ENCODE data around the gene SDF2L1. TPM values are rescaled to one million over a fixed set of nuclear protein-coding genes. Genes with fewer than 3 reads are reported as not detected.
A peak's percentile ranks its signal among the peaks of the same experiment; 100 is the strongest.

Gene SDF2L1
- total RNA-seq, 1 donor: 18.3 TPM

DNA sequence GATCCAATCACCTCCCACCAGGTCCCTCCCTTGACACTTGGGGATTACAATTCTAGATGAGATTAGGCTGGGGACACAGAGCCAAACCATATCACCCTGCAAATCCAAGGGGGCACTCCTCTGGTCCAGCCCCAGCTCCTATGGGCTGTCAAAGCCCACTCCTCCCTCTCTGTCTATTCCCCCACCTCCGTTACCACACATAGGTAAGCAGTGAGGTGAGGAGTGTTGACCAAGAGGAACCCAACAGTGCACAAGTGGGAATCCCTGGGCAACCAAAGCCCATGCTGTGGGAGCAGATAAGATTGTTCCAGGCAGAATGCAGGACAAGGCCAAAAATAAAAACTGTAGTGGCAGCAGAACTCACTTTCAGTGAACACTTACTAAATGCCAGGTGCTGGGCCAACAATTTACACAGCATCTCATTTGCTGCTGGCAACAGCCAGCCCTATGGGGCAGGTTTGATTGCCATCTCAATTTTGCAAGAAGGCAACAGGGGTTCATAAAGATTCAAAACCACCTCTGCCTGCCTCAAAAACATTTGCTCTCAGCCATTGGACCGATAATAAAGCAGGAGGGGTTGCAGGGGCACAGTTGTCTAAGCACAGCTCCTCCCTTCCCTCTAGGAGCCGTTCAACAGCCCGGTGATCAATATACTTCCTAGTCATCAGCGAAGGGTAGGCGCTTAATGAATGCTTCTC is 8.9 kb downstream of the SDF2L1 start:
- TF ChIP-seq, protein P1, sequence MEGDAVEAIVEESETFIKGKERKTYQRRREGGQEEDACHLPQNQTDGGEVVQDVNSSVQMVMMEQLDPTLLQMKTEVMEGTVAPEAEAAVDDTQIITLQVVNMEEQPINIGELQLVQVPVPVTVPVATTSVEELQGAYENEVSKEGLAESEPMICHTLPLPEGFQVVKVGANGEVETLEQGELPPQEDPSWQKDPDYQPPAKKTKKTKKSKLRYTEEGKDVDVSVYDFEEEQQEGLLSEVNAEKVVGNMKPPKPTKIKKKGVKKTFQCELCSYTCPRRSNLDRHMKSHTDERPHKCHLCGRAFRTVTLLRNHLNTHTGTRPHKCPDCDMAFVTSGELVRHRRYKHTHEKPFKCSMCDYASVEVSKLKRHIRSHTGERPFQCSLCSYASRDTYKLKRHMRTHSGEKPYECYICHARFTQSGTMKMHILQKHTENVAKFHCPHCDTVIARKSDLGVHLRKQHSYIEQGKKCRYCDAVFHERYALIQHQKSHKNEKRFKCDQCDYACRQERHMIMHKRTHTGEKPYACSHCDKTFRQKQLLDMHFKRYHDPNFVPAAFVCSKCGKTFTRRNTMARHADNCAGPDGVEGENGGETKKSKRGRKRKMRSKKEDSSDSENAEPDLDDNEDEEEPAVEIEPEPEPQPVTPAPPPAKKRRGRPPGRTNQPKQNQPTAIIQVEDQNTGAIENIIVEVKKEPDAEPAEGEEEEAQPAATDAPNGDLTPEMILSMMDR (IDR thresholded peaks at IDR 0.05; ENCODE audit: insufficient read depth, low read length): no peak
- peak overlapping the region; percentile 85 for H3K4me3 ChIP-seq (ENCODE audit: low read depth, low read length)
- no peak for DNase-seq (ENCODE audit: low read depth)

DNA sequence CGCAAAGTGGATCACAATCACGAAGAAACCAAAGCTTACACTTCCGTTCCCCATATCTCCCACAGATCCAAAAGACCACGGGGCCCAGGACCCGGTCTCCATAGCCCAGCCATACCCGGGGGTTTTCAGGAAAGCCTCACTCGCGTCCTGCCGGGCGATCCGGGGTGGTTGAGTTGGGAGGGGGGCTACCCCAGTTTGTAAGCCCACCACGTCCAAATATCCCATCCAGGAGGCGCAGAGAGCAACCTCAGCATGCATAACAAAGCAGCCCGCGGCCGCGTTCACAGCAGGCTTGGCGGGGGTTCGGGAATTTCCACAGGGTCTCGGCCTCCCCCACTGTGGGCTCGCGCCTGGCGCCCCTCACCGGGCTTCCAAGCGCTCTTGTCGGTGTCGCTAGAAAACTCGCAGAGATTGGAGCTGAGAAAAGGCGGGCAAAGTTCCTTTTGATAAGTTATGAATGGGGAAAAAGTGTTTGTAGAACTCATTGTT is 9.5 kb downstream of the SDF2L1 start:
- TF ChIP-seq, protein P1 (IDR thresholded peaks at IDR 0.05; ENCODE audit: insufficient read depth, low read length): no peak
- H3K4me3 ChIP-seq (ENCODE audit: low read depth, low read length): peak overlapping the region; percentile 85
- DNase-seq (ENCODE audit: low read depth): no peak

DNA sequence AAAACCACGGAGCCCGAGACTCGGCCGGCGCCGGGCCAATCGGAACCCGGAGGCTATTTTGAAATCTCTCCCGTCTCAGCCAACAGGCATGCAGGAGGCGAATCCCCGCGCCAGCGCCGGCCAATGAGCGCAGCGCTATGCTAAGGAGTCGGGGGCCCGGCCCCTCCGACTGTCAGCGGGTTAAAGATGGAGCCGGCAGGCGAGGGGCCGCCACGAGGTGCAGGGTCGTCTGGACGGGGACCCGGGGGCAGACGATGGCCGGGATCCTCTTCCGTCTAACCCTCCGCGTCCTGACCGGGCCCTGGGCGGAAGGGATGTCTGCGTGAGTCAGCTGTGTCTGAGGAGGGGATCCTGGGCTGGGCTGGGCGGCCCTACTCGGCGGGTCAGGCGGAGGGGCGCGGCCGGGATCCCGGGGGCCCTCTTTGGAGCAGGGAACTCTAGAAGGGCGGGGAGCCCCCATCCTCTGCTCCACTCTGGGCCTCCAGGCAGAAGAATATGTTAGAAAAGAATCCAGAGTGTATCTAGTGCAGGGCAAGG is 10.0 kb downstream of the SDF2L1 start:
- peak overlapping the region; percentile 85 for H3K4me3 ChIP-seq (ENCODE audit: low read depth, low read length)
- peak; percentile 84 for DNase-seq (ENCODE audit: low read depth)
- TF ChIP-seq, protein P1 (IDR thresholded peaks at IDR 0.05; ENCODE audit: insufficient read depth, low read length): no peak

DNA sequence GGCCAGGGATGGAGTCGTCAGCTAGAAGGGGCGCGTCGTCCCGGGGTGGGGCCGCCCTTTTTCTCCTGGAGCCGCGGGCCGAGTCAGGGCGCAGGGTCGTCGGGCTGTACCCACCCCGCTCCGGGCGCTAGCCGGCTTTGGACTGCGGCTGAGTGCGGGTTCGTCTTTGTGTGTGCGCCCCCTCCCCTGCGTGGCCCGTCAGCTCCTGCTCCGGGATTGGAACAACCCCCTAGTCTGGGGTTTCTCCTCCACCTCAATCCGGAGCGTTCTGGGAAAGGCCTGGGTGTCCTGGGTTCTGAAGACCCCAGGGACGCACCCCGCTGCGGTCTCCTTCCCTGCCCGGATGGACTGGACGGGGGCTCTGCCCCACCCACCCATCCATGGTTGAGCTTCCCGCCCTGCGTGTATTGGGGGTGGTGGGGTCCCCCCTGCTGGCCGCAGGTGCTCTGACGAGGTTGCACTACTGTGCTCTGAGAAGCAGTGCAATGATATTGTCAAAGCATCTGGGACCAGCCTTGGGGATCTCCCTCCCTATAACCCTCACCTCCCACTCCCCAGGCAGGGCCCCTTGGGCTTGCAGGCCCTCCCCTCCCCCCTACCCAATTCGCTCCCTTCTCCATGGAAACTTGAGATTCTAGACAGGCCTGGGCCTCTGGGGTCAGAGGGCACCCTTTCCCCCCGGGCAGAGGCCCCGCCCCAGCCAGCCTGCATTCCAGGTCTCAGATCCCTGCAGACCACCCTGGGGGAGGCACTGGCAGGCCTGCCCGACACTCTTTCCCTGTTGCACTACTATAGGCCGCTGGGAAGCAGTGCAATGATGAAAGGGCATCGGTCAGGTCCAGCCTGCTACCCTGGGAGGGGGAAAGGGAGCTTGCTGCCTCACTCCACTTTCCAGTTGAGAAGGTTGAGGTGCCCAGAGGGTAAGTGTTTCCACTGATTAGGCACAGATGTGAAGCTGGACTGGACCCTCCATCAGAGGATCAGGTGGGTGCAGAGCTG is 10.7 kb downstream of the SDF2L1 start:
- TF ChIP-seq, protein P1 (IDR thresholded peaks at IDR 0.05; ENCODE audit: insufficient read depth, low read length): no peak
- peak overlapping the region; percentile 85 for H3K4me3 ChIP-seq (ENCODE audit: low read depth, low read length)
- no peak for DNase-seq (ENCODE audit: low read depth)

DNA sequence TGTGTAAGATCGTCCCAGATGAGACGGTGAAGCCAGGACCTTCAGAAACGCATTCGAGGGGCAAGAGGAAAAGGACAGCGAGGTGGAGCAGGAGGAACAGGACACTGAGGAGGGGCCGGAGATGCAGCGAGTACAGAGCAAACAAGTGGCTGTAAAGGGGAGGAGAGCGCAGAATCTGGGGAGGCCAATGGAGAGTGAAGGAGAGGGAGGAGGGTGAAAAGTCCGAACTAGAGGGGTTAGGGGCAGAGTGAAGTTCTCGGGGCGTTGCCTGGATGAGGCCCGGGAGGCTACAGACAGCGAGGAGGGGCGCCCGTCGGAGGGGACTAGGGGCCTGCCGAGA is 14.9 kb downstream of the SDF2L1 start:
- DNase-seq (ENCODE audit: low read depth): no peak
- H3K4me3 ChIP-seq (ENCODE audit: low read depth, low read length): peak overlapping the region; percentile 54
- TF ChIP-seq, protein P1 (IDR thresholded peaks at IDR 0.05; ENCODE audit: insufficient read depth, low read length): no peak

DNA sequence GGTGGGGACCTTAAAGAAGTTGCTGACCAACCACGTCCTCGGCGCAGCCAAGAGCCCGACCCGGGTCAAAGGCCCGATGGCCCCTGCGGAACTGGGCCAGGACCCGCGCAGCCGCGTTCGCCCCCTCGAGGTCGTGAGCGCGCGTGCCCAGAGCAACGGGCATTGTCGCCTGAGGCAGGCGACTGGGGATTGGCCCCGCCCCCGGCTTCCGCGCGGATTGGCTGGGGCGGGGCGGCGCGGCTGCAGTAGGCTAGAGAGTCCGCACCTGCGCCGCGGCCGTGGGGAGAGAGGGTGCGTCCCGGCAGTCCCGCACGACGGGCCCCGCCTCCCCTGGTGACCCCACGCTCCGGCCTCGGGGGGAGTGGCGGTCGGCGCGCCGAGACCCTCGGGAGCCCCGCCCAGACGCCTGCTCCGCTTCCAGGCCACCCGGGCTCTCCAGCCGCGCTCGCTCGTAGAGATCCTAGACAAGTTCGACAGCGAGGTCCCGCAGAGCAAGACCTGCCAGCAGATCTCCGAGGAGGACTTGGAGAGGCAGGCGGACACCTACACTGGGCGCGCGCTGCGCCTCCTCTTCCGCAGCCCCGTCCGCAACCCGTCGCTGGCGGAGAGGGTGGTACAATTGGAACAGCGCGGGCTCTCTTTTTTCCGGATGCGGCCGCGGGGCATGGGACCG is 15.4 kb downstream of the SDF2L1 start:
- no peak for DNase-seq (ENCODE audit: low read depth)
- TF ChIP-seq, protein P1 (IDR thresholded peaks at IDR 0.05; ENCODE audit: insufficient read depth, low read length): peak; percentile 7

More for the DNA sequence above, 15.4 kb downstream of the SDF2L1 start:
- peak overlapping the region; percentile 54 for H3K4me3 ChIP-seq (ENCODE audit: low read depth, low read length)
